ENCODE measurements around the gene NACC2.

DNA sequence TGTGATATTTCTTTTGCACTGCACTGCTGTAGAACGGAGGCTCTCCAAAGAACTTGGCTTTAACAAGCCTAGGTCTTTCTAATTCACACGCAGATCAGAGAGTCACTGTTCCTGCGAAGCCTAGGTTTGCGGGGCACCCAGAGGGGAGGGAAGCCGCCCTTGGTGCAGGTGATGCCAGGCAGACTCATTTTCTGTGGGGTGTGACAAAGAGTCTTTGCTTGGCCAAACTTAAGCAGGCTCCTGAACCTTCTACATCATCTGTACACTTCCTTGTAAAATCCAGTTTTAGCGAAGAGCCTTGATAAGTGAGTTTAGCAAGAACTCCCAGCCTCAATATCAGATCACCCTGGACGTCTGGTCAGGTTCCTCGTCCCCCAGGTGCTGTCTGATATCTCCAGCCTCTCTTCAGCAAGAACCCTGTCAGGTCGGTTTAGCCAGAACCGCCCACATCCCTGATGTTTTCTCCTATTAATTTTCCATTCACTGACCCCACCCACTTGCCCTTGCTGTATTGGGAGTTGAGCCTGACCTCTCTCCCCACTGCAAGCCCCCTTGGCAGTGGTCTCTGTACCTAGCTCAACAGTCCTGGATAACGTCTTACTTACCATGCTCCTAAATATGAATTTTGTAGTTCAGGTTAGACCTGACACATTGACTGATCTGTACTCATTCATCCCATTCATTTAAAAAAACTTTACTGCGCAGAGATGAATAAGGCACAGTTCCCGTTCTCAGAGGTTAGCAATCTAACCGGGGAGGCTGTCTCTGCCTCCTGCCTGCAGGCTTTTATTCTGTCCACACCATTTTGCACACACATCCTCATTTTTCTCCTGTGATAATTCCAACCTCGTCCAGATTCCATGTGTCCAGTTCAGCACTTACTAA lies 133.0 kb downstream of the NACC2 start:
- TF ChIP-seq CTCF (IDR thresholded peaks at IDR 0.05), result no peak
- TF ChIP-seq, protein P1, sequence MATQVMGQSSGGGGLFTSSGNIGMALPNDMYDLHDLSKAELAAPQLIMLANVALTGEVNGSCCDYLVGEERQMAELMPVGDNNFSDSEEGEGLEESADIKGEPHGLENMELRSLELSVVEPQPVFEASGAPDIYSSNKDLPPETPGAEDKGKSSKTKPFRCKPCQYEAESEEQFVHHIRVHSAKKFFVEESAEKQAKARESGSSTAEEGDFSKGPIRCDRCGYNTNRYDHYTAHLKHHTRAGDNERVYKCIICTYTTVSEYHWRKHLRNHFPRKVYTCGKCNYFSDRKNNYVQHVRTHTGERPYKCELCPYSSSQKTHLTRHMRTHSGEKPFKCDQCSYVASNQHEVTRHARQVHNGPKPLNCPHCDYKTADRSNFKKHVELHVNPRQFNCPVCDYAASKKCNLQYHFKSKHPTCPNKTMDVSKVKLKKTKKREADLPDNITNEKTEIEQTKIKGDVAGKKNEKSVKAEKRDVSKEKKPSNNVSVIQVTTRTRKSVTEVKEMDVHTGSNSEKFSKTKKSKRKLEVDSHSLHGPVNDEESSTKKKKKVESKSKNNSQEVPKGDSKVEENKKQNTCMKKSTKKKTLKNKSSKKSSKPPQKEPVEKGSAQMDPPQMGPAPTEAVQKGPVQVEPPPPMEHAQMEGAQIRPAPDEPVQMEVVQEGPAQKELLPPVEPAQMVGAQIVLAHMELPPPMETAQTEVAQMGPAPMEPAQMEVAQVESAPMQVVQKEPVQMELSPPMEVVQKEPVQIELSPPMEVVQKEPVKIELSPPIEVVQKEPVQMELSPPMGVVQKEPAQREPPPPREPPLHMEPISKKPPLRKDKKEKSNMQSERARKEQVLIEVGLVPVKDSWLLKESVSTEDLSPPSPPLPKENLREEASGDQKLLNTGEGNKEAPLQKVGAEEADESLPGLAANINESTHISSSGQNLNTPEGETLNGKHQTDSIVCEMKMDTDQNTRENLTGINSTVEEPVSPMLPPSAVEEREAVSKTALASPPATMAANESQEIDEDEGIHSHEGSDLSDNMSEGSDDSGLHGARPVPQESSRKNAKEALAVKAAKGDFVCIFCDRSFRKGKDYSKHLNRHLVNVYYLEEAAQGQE (IDR thresholded peaks at IDR 0.05; ENCODE audit: insufficient read depth in 1 of 2, low read depth in 2 of 2, low read length in 1 of 2), result no peak
